HCT116 (cell line): ENCODE results near the gene RASGRP2.

Experiments
- CTCF ChIP-seq, 3 experiments: fragments of 200-600 bp in 1 of 3; sonication (generic) in 1 of 3; IDR thresholded peaks in 2 of 3; conservative IDR thresholded peaks in 1 of 3; 2 replicates each; pipeline ENCODE4 v1.5.1; 2012 to 2017; ENCODE audit warnings: low read depth in 2 of 3, low read length in 2 of 3, antibody characterized with exemption in 1 of 3, borderline replicate concordance in 1 of 3, control low read depth in 1 of 3, mild to moderate bottlenecking in 1 of 3, mixed read lengths in 1 of 3, mixed run types in 1 of 3, moderate library complexity in 1 of 3; ENCODE audit not compliant: insufficient read depth in 1 of 3
- MAX ChIP-seq: IDR thresholded peaks from 2 replicates; pipeline ENCODE4 v1.6.1; 2012
- POLR2AphosphoS5 ChIP-seq: IDR thresholded peaks from 2 replicates; pipeline ENCODE4 v1.6.1; 2011; ENCODE audit warnings: mild to moderate bottlenecking, low read depth, low read length, moderate library complexity

GRCh38 chr11:64786308-64786707, 42.4 kb upstream of the RASGRP2 start:
- no peak for TF ChIP-seq CTCF (IDR thresholded peaks at IDR 0.05 in 2 of 3, conservative IDR thresholded peaks at IDR 0.05 in 1 of 3; ENCODE audit: borderline replicate concordance in 1 of 3, insufficient read depth in 1 of 3, low read depth in 2 of 3, low read length in 2 of 3)
- no peak for TF ChIP-seq MAX
- TF ChIP-seq POLR2AphosphoS5 = no peak
